GM19395 (cell line): ENCODE measurements around the gene BIN1.
"Not testable (repeated sequence)": the region's sequence is repeated elsewhere in the genome, so short reads cannot be mapped to it uniquely, and the experiment has no call there.

Source experiments
- ATAC-seq: cut with Tn5 transposase; IDR thresholded peaks from one replicate; pipeline ENCODE4 v1.9.1; 2021; ENCODE audit warnings: mild to moderate bottlenecking, moderate library complexity; ENCODE audit not compliant: unreplicated experiment

Gene BIN1

GRCh38 chr2:127034883-127035611 lies 71.9 kb downstream of the BIN1 start:
- ATAC-seq = peak; percentile 79

GRCh38 chr2:127034051-127034450 lies 72.9 kb downstream of the BIN1 start:
- no peak for ATAC-seq

- ATAC-seq = no peak
These were observed 74.3 kb downstream of the BIN1 start for GRCh38 chr2:127032621-127033020.

- no peak for ATAC-seq
These were observed 77.5 kb downstream of the BIN1 start for GRCh38 chr2:127029350-127030051.

- ATAC-seq = not testable (repeated sequence)
These were observed 78.2 kb downstream of the BIN1 start for GRCh38 chr2:127028745-127029144.

- ATAC-seq = no peak
These were observed 79.2 kb downstream of the BIN1 start for GRCh38 chr2:127027715-127028114.

- peak; percentile 97 for ATAC-seq
These were observed 81.4 kb downstream of the BIN1 start for GRCh38 chr2:127025359-127026166.

GRCh38 chr2:127024769-127025358 lies 82.1 kb downstream of the BIN1 start:
- ATAC-seq = peak; percentile 14

- no peak for ATAC-seq
These were observed 83.5 kb downstream of the BIN1 start for GRCh38 chr2:127023504-127023903.

- ATAC-seq = no peak
These were observed 84.1 kb downstream of the BIN1 start for GRCh38 chr2:127022817-127023216.

- ATAC-seq = no peak
These were observed 86.4 kb downstream of the BIN1 start for GRCh38 chr2:127020536-127020935.

- ATAC-seq = no peak
These were observed 89.4 kb downstream of the BIN1 start for GRCh38 chr2:127017548-127017947.

- ATAC-seq = no peak
These were observed 90.6 kb downstream of the BIN1 start for GRCh38 chr2:127016329-127016728.

- no peak for ATAC-seq
These were observed 91.6 kb downstream of the BIN1 start for GRCh38 chr2:127015106-127015910.

GRCh38 chr2:127014630-127015029 lies 92.3 kb downstream of the BIN1 start:
- ATAC-seq = no peak

- no peak for ATAC-seq
These were observed 92.7 kb downstream of the BIN1 start for GRCh38 chr2:127014224-127014623.

GRCh38 chr2:127012868-127013267 lies 94.1 kb downstream of the BIN1 start:
- no peak for ATAC-seq

GRCh38 chr2:127012215-127012614 lies 94.7 kb downstream of the BIN1 start:
- no peak for ATAC-seq

GRCh38 chr2:127011796-127012195 lies 95.2 kb downstream of the BIN1 start:
- no peak for ATAC-seq

- ATAC-seq = no peak
These were observed 95.7 kb downstream of the BIN1 start for GRCh38 chr2:127011231-127011661.
